Activated CD8-positive, alpha-beta T cell treated with anti-CD3 and anti-CD28 coated beads, Interleukin-2, amount 10 ng/mL, durations not matched to agents 7 days and 5 days (primary cell): ENCODE measurements around the gene LAMTOR1. TPM values are rescaled to one million over a fixed set of nuclear protein-coding genes. Genes with fewer than 3 reads are reported as not detected.

ENCODE experiments used
- ATAC-seq: fragments of 150-1000 bp; cut with Tn5 transposase; one replicate; pipeline ENCODE4 v1.10.0; 2021; ENCODE audit warnings: moderate library complexity
- CTCF ChIA-PET: fragments of 350-600 bp; sonication (Branson Sonifier 250); formaldehyde crosslinking; loops from one replicate; lab custom pipeline; 2021; ENCODE audit warnings: antibody characterized with exemption; lab: Charles Lee
- POLR2A ChIA-PET: fragments of 350-600 bp; sonication (Branson Sonifier 250); formaldehyde crosslinking; loops from one replicate; lab custom pipeline; 2021; ENCODE audit warnings: antibody characterized with exemption; lab: Charles Lee
- DNase-seq: peaks from one replicate; pipeline ENCODE4 v3.0.0-alpha.2; 2020
- H3K27ac Mint-ChIP-seq: one replicate; pipeline ENCODE4 v1.8.0; 2021; ENCODE audit warnings: mild to moderate bottlenecking, mixed read lengths
- H3K27me3 Mint-ChIP-seq: one replicate; pipeline ENCODE4 v1.8.0; 2021; ENCODE audit warnings: low read depth, mixed read lengths
- H3K36me3 Mint-ChIP-seq: one replicate; pipeline ENCODE4 v1.8.0; 2021; ENCODE audit warnings: low read depth, mixed read lengths
- H3K4me1 Mint-ChIP-seq: one replicate; pipeline ENCODE4 v1.8.0; 2021; ENCODE audit warnings: low read depth, mixed read lengths
- H3K4me3 Mint-ChIP-seq: one replicate; pipeline ENCODE4 v1.8.0; 2021; ENCODE audit warnings: mild to moderate bottlenecking, mixed read lengths
- H3K9me3 Mint-ChIP-seq: one replicate; pipeline ENCODE4 v1.8.0; 2022; ENCODE audit warnings: mixed read lengths; ENCODE audit not compliant: insufficient read depth
- microRNA-seq: library from miRNA; unstranded; fragments of <30 nt; microRNA quantifications from one replicate; pipeline ENCODE4 v1.2.0, GENCODE V29; 2022
- total RNA-seq, 2 experiments: library from RNA; stranded (reverse); gene quantifications; one replicate each; pipeline ENCODE4 v1.2.3, GENCODE V29; 2021

LAMTOR1 gene
- total RNA-seq, 2 experiments from 2014 or later: 72.7 to 77.0 TPM

- H3K9me3 Mint-ChIP-seq: no peaks in the 10 kb centered on the region
- DNase-seq: no peak
- ATAC-seq: no peak
- CTCF ChIA-PET: interaction anchor here (0.7 to 2.0 kb wide), 3 partner anchors 9 to 431 kb away, joined by 3 to 8 read pairs (median 4); no protein-coding TSS in a partner anchor
- POLR2A ChIA-PET: interaction anchor here (0.7 kb wide), 1 partner anchor 40 kb away, joined by 3 read pairs; no protein-coding TSS in a partner anchor
- peaks cover 51% of the 10 kb centered on the region for H3K36me3 Mint-ChIP-seq
- peaks cover 55% of the 10 kb centered on the region for H3K4me1 Mint-ChIP-seq
- H3K4me3 Mint-ChIP-seq: no peak overlapping the region
- no peak overlapping the region for H3K27ac Mint-ChIP-seq
- H3K27me3 Mint-ChIP-seq: no peaks in the 10 kb centered on the region
Measured at GRCh38 chr11:72069200-72069599, 33.9 kb downstream of the LAMTOR1 start.

- ATAC-seq (no peak), DNase-seq (no peak)
- Mint-ChIP-seq H3K36me3 (peaks cover 42% of the 10 kb centered on the region), H3K4me3 (no peak overlapping the region), H3K4me1 (peaks cover 47% of the 10 kb centered on the region), H3K27me3 (no peaks in the 10 kb centered on the region), H3K9me3 (no peaks in the 10 kb centered on the region), H3K27ac (no peak overlapping the region)
- CTCF ChIA-PET: interaction anchor here (1.7 to 2.0 kb wide), 2 partner anchors 43 to 89 kb away, joined by 3 to 12 read pairs; no protein-coding TSS in a partner anchor
- POLR2A ChIA-PET: no interaction called here
Measured at GRCh38 chr11:72067676-72068075, 35.4 kb downstream of the LAMTOR1 start.

- no peak for ATAC-seq
- Mint-ChIP-seq H3K36me3 (peaks cover 44% of the 10 kb centered on the region), H3K9me3 (no peaks in the 10 kb centered on the region), H3K4me1 (peaks cover 43% of the 10 kb centered on the region), H3K27me3 (no peaks in the 10 kb centered on the region), H3K27ac (no peak overlapping the region), H3K4me3 (no peak overlapping the region)
- POLR2A ChIA-PET: no interaction called here
- DNase-seq: no peak
- CTCF ChIA-PET: interaction anchor here (1.7 to 2.0 kb wide), 2 partner anchors 43 to 88 kb away, joined by 3 to 12 read pairs; no protein-coding TSS in a partner anchor
Measured at GRCh38 chr11:72067266-72067665, 35.8 kb downstream of the LAMTOR1 start.

GRCh38 chr11:72066855-72067254, 36.2 kb downstream of the LAMTOR1 start:
- ChIA-PET POLR2A (no interaction called here), CTCF (interaction anchor here (1.7 to 2.0 kb wide), 2 partner anchors 42 to 88 kb away, joined by 3 to 12 read pairs; no protein-coding TSS in a partner anchor)
- H3K4me3 Mint-ChIP-seq: no peak overlapping the region
- ATAC-seq (no peak), DNase-seq (no peak)
- H3K36me3 Mint-ChIP-seq: peaks cover 45% of the 10 kb centered on the region
- no peaks in the 10 kb centered on the region for H3K9me3 Mint-ChIP-seq
- no peaks in the 10 kb centered on the region for H3K27me3 Mint-ChIP-seq
- no peak overlapping the region for H3K27ac Mint-ChIP-seq
- peaks cover 40% of the 10 kb centered on the region for H3K4me1 Mint-ChIP-seq

GRCh38 chr11:72061739-72062396, 41.2 kb downstream of the LAMTOR1 start:
- CTCF ChIA-PET: interaction anchor here (1.1 kb wide), 1 partner anchor 11 kb away, joined by 4 read pairs; no protein-coding TSS in a partner anchor
- H3K4me1 Mint-ChIP-seq: peaks cover 15% of the 10 kb centered on the region

GRCh38 chr11:72058416-72059034, 44.6 kb downstream of the LAMTOR1 start:
- ChIA-PET POLR2A (interaction anchor here (0.6 kb wide), 1 partner anchor 18 kb away, joined by 4 read pairs; no protein-coding TSS in a partner anchor), CTCF (interaction anchor here (1.2 kb wide), 1 partner anchor 18 kb away, joined by 3 read pairs; no protein-coding TSS in a partner anchor)
- no peak overlapping the region for H3K27ac Mint-ChIP-seq
- peaks cover 9% of the 10 kb centered on the region for H3K4me1 Mint-ChIP-seq
- no peaks in the 10 kb centered on the region for H3K27me3 Mint-ChIP-seq
- ATAC-seq: no peak
- no peaks in the 10 kb centered on the region for H3K9me3 Mint-ChIP-seq
- H3K36me3 Mint-ChIP-seq: peaks cover 23% of the 10 kb centered on the region
- H3K4me3 Mint-ChIP-seq: no peak overlapping the region
- DNase-seq: no peak

More at GRCh38 chr11:72061739-72062396, 41.2 kb downstream of the LAMTOR1 start:
- POLR2A ChIA-PET: interaction anchor here (0.6 to 0.7 kb wide), 2 partner anchors 145 to 353 kb away, joined by 3 read pairs; no protein-coding TSS in a partner anchor
- peak overlapping the region; percentile 32 for H3K27ac Mint-ChIP-seq
- ATAC-seq: no peak
- DNase-seq: no peak
- no peak overlapping the region for H3K4me3 Mint-ChIP-seq
- peaks cover 32% of the 10 kb centered on the region for H3K36me3 Mint-ChIP-seq
- no peaks in the 10 kb centered on the region for H3K9me3 Mint-ChIP-seq
- H3K27me3 Mint-ChIP-seq: no peaks in the 10 kb centered on the region

GRCh38 chr11:72048766-72049460, 54.2 kb downstream of the LAMTOR1 start:
- CTCF ChIA-PET: interaction anchor here (1.0 to 3.2 kb wide), 4 partner anchors 16 to 95 kb away, joined by 3 to 17 read pairs (median 4); no protein-coding TSS in a partner anchor
- Mint-ChIP-seq H3K4me3 (no peak overlapping the region), H3K27me3 (no peaks in the 10 kb centered on the region), H3K36me3 (peaks cover 34% of the 10 kb centered on the region), H3K27ac (no peak overlapping the region), H3K9me3 (no peaks in the 10 kb centered on the region), H3K4me1 (no peaks in the 10 kb centered on the region)
- no peak for ATAC-seq
- no peak for DNase-seq
- POLR2A ChIA-PET: no interaction called here

Small RNA genes within 50 kb of the gene (microRNA-seq; reads per million reads assigned to microRNA genes)
- 1.7 reads per million for gene MIR3165

Other genes with a start within 250 kb of the LAMTOR1 start
- gene DEFB131B, start 224.8 kb downstream of the LAMTOR1 start, total RNA-seq: not detected
- 10 to 100 TPM; 19.1 to 21.2 TPM for gene XNDC1N, start 174.7 kb downstream of the LAMTOR1 start, total RNA-seq
- 10 to 100 TPM; 24.8 to 29.9 TPM for gene RNF121, start 174.3 kb downstream of the LAMTOR1 start, total RNA-seq
- gene IL18BP, start 104.4 kb downstream of the LAMTOR1 start, total RNA-seq: 10 to 100 TPM; 15.9 to 16.2 TPM
- gene NUMA1, start 22.8 kb downstream of the LAMTOR1 start, total RNA-seq: 100 to 1,000 TPM; 198 to 199 TPM
- 1 to 10 TPM; 6.9 to 7.0 TPM for gene LRRC51, start 22.4 kb downstream of the LAMTOR1 start, total RNA-seq
- not detected for gene TOMT, start 2.6 kb upstream of the LAMTOR1 start, total RNA-seq
- 10 to 100 TPM; 62.9 to 69.5 TPM for gene ANAPC15, start 9.4 kb upstream of the LAMTOR1 start, total RNA-seq
- gene FOLR3, start 32.4 kb upstream of the LAMTOR1 start, total RNA-seq: not detected
- not detected for gene FOLR1, start 88.8 kb upstream of the LAMTOR1 start, total RNA-seq
- gene FOLR2, start 113.5 kb upstream of the LAMTOR1 start, total RNA-seq: not detected
- 100 to 1,000 TPM; 141 to 147 TPM for gene INPPL1, start 121.5 kb upstream of the LAMTOR1 start, total RNA-seq
- not detected for gene PHOX2A, start 140.9 kb upstream of the LAMTOR1 start, total RNA-seq